Activated T-cell treated with anti-CD3 and anti-CD28 coated beads for 1 hour (primary cell): ENCODE data around the gene CNTNAP2.

Experiments
- DNase-seq: peaks from one replicate; pipeline ENCODE4 v3.0.0-alpha.2; 2020; ENCODE audit warnings: low read depth

Gene CNTNAP2

GRCh38 chr7:146606628-146607027 lies 490.0 kb downstream of the CNTNAP2 start:
- no peak for DNase-seq

- DNase-seq: no peak
Measured at GRCh38 chr7:146619641-146620040, 503.0 kb downstream of the CNTNAP2 start.

GRCh38 chr7:146626912-146627311 lies 510.3 kb downstream of the CNTNAP2 start:
- no peak for DNase-seq

- no peak for DNase-seq
Measured at GRCh38 chr7:146635205-146636032, 518.8 kb downstream of the CNTNAP2 start.

GRCh38 chr7:146636033-146636356 lies 519.4 kb downstream of the CNTNAP2 start:
- no peak for DNase-seq

DNA sequence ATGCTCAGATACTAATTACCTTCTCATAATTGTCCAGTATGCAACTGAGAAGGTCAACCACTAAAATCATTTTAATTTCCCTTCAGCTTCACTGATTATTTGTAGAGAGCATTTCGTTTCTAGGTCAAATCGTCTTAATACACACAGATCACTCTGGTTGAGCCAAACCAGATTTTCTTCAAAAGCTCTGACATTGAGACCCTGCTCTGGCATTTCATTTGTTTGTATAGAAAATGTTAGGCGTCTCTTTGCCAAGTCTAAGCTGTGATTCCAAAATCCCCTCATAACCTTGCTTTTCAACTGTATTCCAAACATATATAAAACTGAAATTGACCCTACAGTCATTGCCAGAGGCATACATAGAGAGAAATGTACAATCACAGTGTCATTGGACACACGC lies 520.0 kb downstream of the CNTNAP2 start:
- DNase-seq: no peak

DNA sequence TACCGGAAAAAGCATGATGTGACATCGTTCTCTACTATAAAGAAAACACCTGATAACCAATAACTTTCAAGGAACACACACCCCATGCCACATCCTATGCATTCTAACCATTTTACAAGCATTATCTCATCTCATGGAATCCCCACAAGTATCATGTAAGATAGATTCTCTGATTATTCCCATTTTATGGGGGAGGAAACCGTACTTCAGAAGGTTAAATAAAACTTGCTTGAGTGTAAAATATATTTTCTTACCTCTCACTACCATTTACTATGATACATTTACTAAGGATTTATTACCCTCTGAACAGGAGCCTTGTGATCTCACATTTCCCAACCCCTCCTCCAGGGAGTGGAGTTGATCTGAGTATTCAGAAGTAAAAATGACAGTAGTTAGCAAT lies 522.7 kb downstream of the CNTNAP2 start:
- no peak for DNase-seq

GRCh38 chr7:146641491-146641890 lies 524.9 kb downstream of the CNTNAP2 start:
- no peak for DNase-seq

DNA sequence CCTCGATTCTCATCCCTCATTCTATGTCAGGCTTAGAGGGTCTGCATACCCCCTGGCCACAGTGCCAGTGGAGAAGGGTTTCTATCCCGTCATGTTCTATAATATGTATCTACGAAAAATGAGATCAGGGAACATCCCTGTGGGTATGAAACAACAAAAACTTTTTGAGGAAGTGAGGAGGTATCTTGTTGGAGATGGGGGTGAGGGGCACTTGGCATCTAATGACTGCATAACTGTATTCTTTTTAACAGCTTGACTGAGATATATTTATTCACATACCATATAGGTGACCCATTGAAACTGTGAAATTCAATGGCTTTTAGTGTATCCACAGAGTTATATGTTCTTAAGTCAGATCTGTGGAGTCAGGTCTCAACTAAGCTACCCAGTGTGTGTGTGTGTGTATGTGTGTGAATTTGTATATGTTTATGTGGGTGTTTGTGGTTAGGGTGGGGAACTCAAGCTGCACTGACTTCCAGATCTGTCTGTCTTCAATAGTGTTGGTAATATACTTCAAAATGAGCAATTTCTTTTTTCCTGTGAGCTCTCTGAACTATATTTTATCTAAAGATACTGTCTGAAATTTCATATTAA lies 528.9 kb downstream of the CNTNAP2 start:
- no peak for DNase-seq

DNA sequence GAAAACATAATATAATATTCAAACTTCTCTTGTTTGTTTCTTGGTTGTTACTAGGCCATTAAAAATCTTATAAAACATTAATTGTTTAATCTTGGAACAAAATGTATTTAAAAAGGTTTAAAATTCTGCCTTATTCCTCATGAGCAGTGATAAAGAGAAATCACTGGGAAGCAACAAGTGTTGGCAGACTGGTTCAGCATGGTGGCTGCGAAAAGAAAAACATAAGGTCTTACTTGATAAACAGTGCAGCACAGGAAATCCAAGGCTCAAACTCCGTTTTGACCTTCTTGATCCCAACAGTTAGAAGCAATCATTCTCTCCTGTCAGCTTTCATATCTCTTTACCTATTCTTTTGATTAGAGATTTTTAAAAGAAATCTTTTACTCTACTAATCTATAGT lies 530.8 kb downstream of the CNTNAP2 start:
- no peak for DNase-seq

DNA sequence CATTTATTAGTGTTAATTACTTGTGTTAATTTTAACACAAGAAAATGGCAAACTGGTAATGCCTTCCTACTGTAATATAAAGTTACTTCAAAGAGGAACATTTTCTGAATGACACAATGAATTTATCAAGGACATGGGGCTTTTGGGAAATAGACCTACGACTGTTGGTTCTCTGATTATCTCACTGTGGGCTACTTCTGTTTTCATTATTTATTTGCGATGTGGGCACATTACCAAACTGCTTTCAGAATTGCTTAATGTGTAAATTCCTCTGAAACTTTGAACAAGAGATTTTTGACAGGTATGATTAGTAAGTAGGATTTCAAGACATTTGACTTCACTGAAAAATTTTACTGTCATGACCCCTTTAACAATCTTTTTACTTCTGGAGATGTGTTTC lies 535.6 kb downstream of the CNTNAP2 start:
- no peak for DNase-seq

DNA sequence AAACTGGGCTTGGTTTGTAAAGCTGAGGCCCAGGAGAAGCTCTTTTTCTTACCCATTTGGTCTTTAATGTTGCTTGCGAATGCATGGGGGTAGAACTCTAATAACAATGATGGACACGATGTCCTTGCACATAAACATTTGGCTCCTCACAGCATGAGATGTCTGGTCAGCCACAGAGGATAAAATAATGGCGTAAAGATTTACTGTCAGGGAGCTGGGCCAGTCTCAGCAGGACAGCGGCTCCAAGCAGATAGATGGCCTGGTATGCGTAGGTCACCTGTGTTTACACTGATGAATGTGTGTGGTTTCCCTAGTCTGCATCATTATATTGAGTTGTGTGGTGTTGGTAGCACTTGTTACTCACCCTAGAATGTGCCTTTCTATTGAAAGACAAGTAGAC lies 537.4 kb downstream of the CNTNAP2 start:
- DNase-seq: no peak

DNA sequence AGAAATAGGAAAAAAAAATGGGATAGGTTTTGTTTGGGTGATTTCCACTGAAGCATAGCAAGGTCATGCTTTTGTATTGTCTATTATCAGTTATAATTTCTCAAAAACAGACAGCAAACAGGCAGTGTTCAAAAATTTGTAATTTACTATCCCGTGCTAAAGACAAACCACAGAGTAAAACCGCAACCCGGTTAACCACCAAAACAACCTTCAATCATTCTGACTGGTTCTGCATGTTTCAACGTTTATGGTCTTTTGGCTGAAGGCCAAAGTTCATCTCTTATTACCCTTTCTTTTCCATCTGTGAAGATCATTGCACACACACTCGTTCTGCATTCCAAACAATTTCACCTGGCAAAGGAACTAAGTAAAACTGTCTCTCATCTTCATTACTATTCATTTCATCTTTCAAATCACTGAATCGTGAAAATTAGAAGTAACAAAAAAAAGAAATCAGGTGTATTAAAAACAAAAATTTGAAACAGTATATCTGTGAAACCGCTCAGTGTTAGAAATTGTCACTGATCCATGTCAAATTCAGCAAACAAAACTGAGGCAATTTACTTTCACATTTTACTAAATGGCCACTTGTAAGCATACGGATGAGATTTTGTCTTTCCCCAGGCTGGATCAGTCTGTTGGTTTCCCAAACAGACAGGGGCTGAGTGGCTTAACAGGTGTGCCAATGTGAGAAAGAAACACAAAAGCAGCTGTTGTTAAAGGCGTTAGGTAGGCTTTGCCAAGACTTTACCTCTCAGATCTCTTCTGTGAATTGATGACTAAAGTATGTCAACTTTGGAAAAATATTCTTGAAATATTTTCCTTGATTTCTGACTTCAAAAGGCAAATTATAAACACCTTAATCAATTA lies 539.6 kb downstream of the CNTNAP2 start:
- no peak for DNase-seq

GRCh38 chr7:146656988-146657387 lies 540.4 kb downstream of the CNTNAP2 start:
- no peak for DNase-seq

DNA sequence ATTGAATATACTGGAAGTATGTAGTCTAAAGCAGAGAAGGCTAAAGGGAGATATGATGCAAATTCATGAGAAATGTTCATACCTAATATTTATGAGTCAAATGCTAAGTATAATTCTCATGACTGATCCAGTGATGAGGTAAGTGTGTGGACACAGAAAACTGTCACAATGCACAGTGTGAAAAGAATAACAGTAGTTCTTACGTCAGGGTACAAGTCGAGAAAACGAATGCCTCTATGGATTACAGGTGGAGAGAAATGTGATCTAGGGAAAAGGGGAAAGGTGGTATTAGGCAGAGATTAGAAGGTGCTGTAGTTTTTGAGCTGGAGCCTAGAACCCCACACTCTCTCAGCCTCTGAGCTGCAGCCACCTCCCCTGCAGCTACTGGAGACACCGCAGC lies 542.0 kb downstream of the CNTNAP2 start:
- DNase-seq: no peak

- no peak for DNase-seq
Measured at GRCh38 chr7:146659732-146660131, 543.1 kb downstream of the CNTNAP2 start.

- DNase-seq: no peak
Measured at GRCh38 chr7:146660839-146661238, 544.2 kb downstream of the CNTNAP2 start.

GRCh38 chr7:146661435-146661834 lies 544.8 kb downstream of the CNTNAP2 start:
- DNase-seq: no peak

GRCh38 chr7:146661929-146662328 lies 545.3 kb downstream of the CNTNAP2 start:
- no peak for DNase-seq

- DNase-seq: no peak
Measured at GRCh38 chr7:146665023-146665422, 548.4 kb downstream of the CNTNAP2 start.

- DNase-seq: no peak
Measured at GRCh38 chr7:146670532-146670931, 553.9 kb downstream of the CNTNAP2 start.

DNA sequence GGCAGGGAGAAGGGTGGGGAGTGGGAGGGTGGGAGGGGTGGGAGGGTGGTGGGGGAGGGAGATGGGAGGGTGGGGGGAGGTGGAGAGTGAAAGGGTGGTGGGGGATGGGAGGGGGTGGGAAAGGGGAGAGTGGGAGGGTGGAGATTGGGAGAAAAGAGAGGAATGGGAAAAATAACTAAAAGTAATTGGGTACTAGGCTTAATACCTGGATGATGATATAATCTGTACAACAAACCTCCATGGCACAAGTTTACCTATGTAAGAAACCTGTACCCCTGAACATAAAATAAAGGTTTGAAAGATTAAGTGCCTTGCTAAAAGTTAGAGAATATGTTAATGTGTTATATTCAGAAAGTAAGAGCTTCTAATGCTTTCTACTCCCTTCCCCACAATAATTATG lies 564.9 kb downstream of the CNTNAP2 start:
- DNase-seq: no peak

DNA sequence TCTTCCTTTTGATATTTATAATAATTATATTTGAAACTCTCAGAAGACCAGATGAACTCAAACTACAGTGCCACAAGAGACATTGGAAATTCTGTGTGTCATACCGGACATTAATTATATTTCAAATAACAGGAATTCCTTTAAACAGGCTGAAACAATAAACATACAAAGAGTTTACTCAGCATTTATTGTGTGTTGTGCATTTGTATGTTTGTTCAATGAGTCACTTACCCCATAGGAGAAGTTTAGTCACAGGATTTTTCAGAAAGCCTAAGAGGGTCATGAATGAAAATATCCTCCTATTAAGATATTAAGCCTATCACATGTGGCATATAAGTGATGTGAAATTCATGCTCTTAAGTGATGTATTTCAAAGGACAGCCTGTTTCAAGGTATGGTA lies 566.8 kb downstream of the CNTNAP2 start:
- DNase-seq: no peak
